Suprapubic skin (tissue), 4 donors: ENCODE results near the gene MEX3D. TPM values are rescaled to one million over a fixed set of nuclear protein-coding genes. Genes with fewer than 3 reads are reported as not detected.

Experiments used
- DNase-seq, 2 donors: peaks; one replicate each; pipeline ENCODE4 v3.0.0-alpha.2; 2019; ENCODE audit warnings: low spot score in 2 of 2
- H3K27ac ChIP-seq: fragments of 200-600 bp; sonication (generic); one replicate; pipeline ENCODE4 v1.5.1; 2019
- H3K27me3 ChIP-seq: fragments of 200-600 bp; sonication (generic); one replicate; pipeline ENCODE4 v1.5.1; 2019
- H3K36me3 ChIP-seq: fragments of 200-600 bp; sonication (generic); one replicate; pipeline ENCODE4 v1.5.1; 2019
- H3K4me1 ChIP-seq: fragments of 200-600 bp; sonication (generic); one replicate; pipeline ENCODE4 v1.5.1; 2019
- H3K4me3 ChIP-seq: fragments of 200-600 bp; sonication (generic); one replicate; pipeline ENCODE4 v1.5.1; 2019; ENCODE audit warnings: mild to moderate bottlenecking
- H3K9me3 ChIP-seq: fragments of 200-600 bp; sonication (generic); one replicate; pipeline ENCODE4 v1.5.1; 2019
- CTCF ChIP-seq, 2 donors: fragments of 200-600 bp in 1 of 2; fragments of 450-650 bp in 1 of 2; sonication (generic) in 1 of 2; IDR thresholded peaks; one replicate each; pipeline ENCODE4 v1.5.1; 2016 to 2019; ENCODE audit warnings: antibody characterized with exemption in 2 of 2, mild to moderate bottlenecking in 1 of 2, moderate library complexity in 1 of 2
- EP300 ChIP-seq: sonication (generic); formaldehyde crosslinking; IDR thresholded peaks from one replicate; pipeline ENCODE4 v1.6.1; 2017; ENCODE audit warnings: antibody characterized with exemption
- POLR2A ChIP-seq, 2 donors: fragments of 450-650 bp; IDR thresholded peaks; one replicate each; pipeline ENCODE4 v1.6.1; 2017; ENCODE audit warnings: antibody characterized with exemption in 2 of 2, mild to moderate bottlenecking in 2 of 2, moderate library complexity in 2 of 2
- POLR2AphosphoS5 ChIP-seq, 3 donors: sonication (generic); formaldehyde crosslinking; IDR thresholded peaks; one replicate each; pipeline ENCODE4 v1.6.1; 2017; ENCODE audit warnings: antibody characterized with exemption in 3 of 3
- WGBS: methylation state at CpG from one replicate; pipeline ENCODE4 v1.1.5; 2018; 5-methylcytosine and 5-hydroxymethylcytosine counted together
- total RNA-seq, 4 donors: library from RNA; depleted of rRNA; stranded (reverse); fragments of >200 nt; gene quantifications; one replicate each; pipeline ENCODE4 v1.1.0, GENCODE V29; 2016

Gene MEX3D
- total RNA-seq, 4 donors from 2014 or later: 20.1 to 36.4 (median 26.9) TPM

GRCh38 chr19:1598777-1599459 lies 30.8 kb upstream of the MEX3D start:
- H3K9me3 ChIP-seq: no peaks in the 10 kb centered on the region
- no peaks in the 10 kb centered on the region for H3K27me3 ChIP-seq
- peaks cover 17% of the 10 kb centered on the region for H3K4me1 ChIP-seq
- H3K4me3 ChIP-seq: no peak overlapping the region
- DNase-seq: no peak
- H3K27ac ChIP-seq: no peak overlapping the region
- WGBS: 88% methylated on average over 13 of the region's 20 CpGs
- TF ChIP-seq POLR2AphosphoS5 (IDR thresholded peaks at IDR 0.05) (no peak), CTCF (IDR thresholded peaks at IDR 0.05) (no peak), EP300 (no peak), POLR2A (IDR thresholded peaks at IDR 0.05) (no peak)
- peaks cover 53% of the 10 kb centered on the region for H3K36me3 ChIP-seq

GRCh38 chr19:1593501-1593772 lies 25.3 kb upstream of the MEX3D start:
- H3K9me3 ChIP-seq: no peaks in the 10 kb centered on the region
- H3K36me3 ChIP-seq: peaks cover 33% of the 10 kb centered on the region
- 46% methylated on average over 8 of the region's 10 CpGs for WGBS
- peaks cover 33% of the 10 kb centered on the region for H3K4me1 ChIP-seq
- H3K27ac ChIP-seq: no peak overlapping the region
- H3K27me3 ChIP-seq: no peaks in the 10 kb centered on the region
- peak overlapping the region; percentile 83 for H3K4me3 ChIP-seq
- no peak for DNase-seq
- TF ChIP-seq CTCF (IDR thresholded peaks at IDR 0.05) (no peak), POLR2AphosphoS5 (IDR thresholded peaks at IDR 0.05) (no peak), POLR2A (IDR thresholded peaks at IDR 0.05) (no peak), EP300 (no peak)

GRCh38 chr19:1592755-1593500 lies 24.8 kb upstream of the MEX3D start, which contains the start of gene MBD3:
Gene MBD3 (minus strand): TSS chr19:1592865. CDS start chr19:1592631, 234 bp downstream.
- Histone ChIP-seq H3K4me1 (peaks cover 35% of the 10 kb centered on the region), H3K36me3 (peaks cover 28% of the 10 kb centered on the region), H3K4me3 (peak within 1 kb of the TSS; percentile 83), H3K27ac (peak within 1 kb of the TSS; percentile 98), H3K9me3 (no peaks in the 10 kb centered on the region), H3K27me3 (no peaks in the 10 kb centered on the region)
- TF ChIP-seq CTCF (IDR thresholded peaks at IDR 0.05) (no peak), POLR2A (IDR thresholded peaks at IDR 0.05) (no peak), POLR2AphosphoS5 (IDR thresholded peaks at IDR 0.05) (no peak), EP300 (no peak)
- 3% methylated on average over 24 of the region's 68 CpGs for WGBS
- DNase-seq: peak; percentile 94 to 95

GRCh38 chr19:1592024-1592754 lies 24.1 kb upstream of the MEX3D start:
- DNase-seq: peak; percentile 83 to 90
- no peaks in the 10 kb centered on the region for H3K27me3 ChIP-seq
- H3K4me3 ChIP-seq: peak overlapping the region; percentile 83
- H3K4me1 ChIP-seq: peaks cover 38% of the 10 kb centered on the region
- H3K27ac ChIP-seq: peak overlapping the region; percentile 98
- peaks cover 21% of the 10 kb centered on the region for H3K36me3 ChIP-seq
- TF ChIP-seq POLR2AphosphoS5 (IDR thresholded peaks at IDR 0.05) (no peak), EP300 (no peak), CTCF (IDR thresholded peaks at IDR 0.05) (no peak), POLR2A (IDR thresholded peaks at IDR 0.05) (peak; percentile 46 to 81)
- no peaks in the 10 kb centered on the region for H3K9me3 ChIP-seq
- no CpG with 5 or more reads among the region's 94 CpGs for WGBS
